Breast epithelium (tissue), 4 donors: ENCODE data around the gene GRIK1. TPM values are rescaled to one million over a fixed set of nuclear protein-coding genes. Genes with fewer than 3 reads are reported as not detected.

ENCODE experiments used
- DNase-seq, 2 donors: peaks; one replicate each; pipeline ENCODE4 v3.0.0-alpha.2; 2019; ENCODE audit warnings: low spot score in 2 of 2
- H3K27ac ChIP-seq, 2 donors: fragments of 200-600 bp; sonication (generic) in 1 of 2; one replicate each; pipeline ENCODE4 v1.5.1; 2016 to 2019; ENCODE audit warnings: mild to moderate bottlenecking in 1 of 2
- H3K27me3 ChIP-seq, 2 donors: fragments of 200-600 bp; sonication (generic) in 1 of 2; one replicate each; pipeline versions ENCODE4 v1.5.1 to v1.6.0; 2017 to 2019; ENCODE audit warnings: control low read depth in 1 of 2, mild to moderate bottlenecking in 1 of 2
- H3K36me3 ChIP-seq: fragments of 200-600 bp; one replicate; pipeline ENCODE4 v1.5.1; 2019
- H3K4me1 ChIP-seq, 2 donors: fragments of 200-600 bp; sonication (generic); one replicate each; pipeline ENCODE4 v1.5.1; 2016 to 2019; ENCODE audit warnings: control low read depth in 1 of 2
- H3K4me3 ChIP-seq, 3 donors: fragments of 200-600 bp; sonication (generic); 1 replicate in 2 of 3; 2 replicates in 1 of 3; pipeline ENCODE4 v1.5.1; 2016 to 2019; ENCODE audit warnings: mild to moderate bottlenecking in 3 of 3, moderate library complexity in 2 of 3
- H3K9me3 ChIP-seq, 2 donors: fragments of 200-600 bp; sonication (generic) in 1 of 2; one replicate each; pipeline ENCODE4 v1.5.1; 2016 to 2019; ENCODE audit warnings: control low read depth in 1 of 2
- POLR2A ChIP-seq: fragments of 450-650 bp; IDR thresholded peaks from one replicate; pipeline ENCODE4 v1.6.1; 2016; ENCODE audit warnings: antibody characterized with exemption, mild to moderate bottlenecking, moderate library complexity
- POLR2AphosphoS5 ChIP-seq, 3 donors: sonication (generic); formaldehyde crosslinking; IDR thresholded peaks; one replicate each; pipeline ENCODE4 v1.6.1; 2017; ENCODE audit warnings: antibody characterized with exemption in 3 of 3
- intact Hi-C: fragments of 100-400 bp; cut with DNase I; formaldehyde crosslinking; loops from one replicate; pipeline ENCODE4 v1.15.1; 2023; ENCODE audit warnings: low total_unique reads
- total RNA-seq, 3 donors: library from RNA; depleted of rRNA; stranded (reverse); fragments of >200 nt; gene quantifications; one replicate each; pipeline ENCODE4 v1.1.0, GENCODE V29; 2016
- TF ChIP-seq, protein P1 (sequence below), 3 donors: fragments of 450-650 bp; IDR thresholded peaks; one replicate each; pipeline ENCODE4 v1.5.1; 2016 to 2017; ENCODE audit warnings: antibody characterized with exemption in 3 of 3, mild to moderate bottlenecking in 3 of 3, moderate library complexity in 3 of 3

GRIK1 gene
- total RNA-seq, 3 donors from 2014 or later = 0.33 to 1.3 TPM; not detected in 1

DNA sequence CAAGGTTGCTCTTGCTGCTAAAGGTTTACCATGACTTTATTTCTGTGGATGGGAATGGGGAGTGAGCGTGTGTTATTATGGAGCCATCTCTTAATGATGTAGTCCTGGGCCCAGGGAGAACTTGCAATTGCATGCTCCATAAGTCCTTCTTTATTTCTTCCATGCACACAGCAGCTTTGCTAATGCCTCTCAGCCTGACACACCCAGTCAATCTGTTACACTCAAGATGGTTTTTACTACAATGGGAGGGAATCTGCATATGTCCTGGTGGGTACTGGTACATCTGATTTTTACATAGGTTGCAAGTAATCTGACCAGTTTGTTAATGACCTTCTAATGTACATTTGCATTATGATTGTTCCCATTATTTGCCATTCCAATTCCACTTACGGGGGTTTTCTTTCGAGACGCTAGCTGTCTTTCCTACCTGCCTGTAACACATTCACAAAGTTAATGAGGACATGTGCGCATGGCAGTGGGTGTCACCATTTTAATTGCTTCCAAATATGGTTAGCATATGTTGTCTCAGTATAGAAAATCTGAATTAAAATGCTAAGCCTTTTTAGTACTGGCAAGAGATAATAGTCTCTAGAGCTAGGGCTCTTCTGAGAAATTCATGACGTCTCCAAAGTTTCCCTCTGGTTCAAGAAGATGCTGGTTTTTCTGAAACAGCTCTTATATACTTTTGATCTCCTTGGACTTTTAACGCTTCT, 188.2 kb downstream of the GRIK1 start:
- Histone ChIP-seq H3K9me3 (no peaks in the 10 kb centered on the region), H3K27me3 (no peaks in the 10 kb centered on the region), H3K36me3 (no peaks in the 10 kb centered on the region), H3K4me1 (no peaks in the 10 kb centered on the region), H3K27ac (no peak overlapping the region), H3K4me3 (no peak overlapping the region)
- TF ChIP-seq POLR2AphosphoS5 (IDR thresholded peaks at IDR 0.05) (no peak), POLR2A (no peak)
- TF ChIP-seq, protein P1, sequence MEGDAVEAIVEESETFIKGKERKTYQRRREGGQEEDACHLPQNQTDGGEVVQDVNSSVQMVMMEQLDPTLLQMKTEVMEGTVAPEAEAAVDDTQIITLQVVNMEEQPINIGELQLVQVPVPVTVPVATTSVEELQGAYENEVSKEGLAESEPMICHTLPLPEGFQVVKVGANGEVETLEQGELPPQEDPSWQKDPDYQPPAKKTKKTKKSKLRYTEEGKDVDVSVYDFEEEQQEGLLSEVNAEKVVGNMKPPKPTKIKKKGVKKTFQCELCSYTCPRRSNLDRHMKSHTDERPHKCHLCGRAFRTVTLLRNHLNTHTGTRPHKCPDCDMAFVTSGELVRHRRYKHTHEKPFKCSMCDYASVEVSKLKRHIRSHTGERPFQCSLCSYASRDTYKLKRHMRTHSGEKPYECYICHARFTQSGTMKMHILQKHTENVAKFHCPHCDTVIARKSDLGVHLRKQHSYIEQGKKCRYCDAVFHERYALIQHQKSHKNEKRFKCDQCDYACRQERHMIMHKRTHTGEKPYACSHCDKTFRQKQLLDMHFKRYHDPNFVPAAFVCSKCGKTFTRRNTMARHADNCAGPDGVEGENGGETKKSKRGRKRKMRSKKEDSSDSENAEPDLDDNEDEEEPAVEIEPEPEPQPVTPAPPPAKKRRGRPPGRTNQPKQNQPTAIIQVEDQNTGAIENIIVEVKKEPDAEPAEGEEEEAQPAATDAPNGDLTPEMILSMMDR (IDR thresholded peaks at IDR 0.05) = no peak
- DNase-seq = no peak
- intact Hi-C loops = no loop called here

DNA sequence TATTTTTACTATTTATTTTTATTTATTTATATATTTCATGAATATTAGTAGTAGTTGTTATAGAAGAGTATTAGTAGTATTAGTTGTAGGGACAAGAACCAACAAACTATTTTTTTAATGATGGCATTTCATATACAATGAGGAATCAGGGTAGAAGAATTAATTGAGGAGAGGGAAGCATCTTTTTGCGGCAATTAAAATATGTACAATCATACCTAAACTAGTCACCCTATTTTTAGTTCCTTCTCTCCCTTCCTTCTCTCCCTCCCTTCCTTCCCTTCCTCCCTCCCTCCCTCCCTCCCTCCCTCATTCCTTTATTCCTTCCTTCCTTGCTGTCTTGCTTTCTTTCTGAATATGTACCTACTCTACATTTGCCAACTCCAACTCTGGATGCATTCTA, 189.8 kb downstream of the GRIK1 start:
- DNase-seq = no peak
- no peak overlapping the region for H3K27ac ChIP-seq
- no peaks in the 10 kb centered on the region for H3K4me1 ChIP-seq
- intact Hi-C loops = no loop called here
- TF ChIP-seq POLR2AphosphoS5 (IDR thresholded peaks at IDR 0.05) = no peak
- TF ChIP-seq, protein P1 (IDR thresholded peaks at IDR 0.05) = no peak
- TF ChIP-seq POLR2A = no peak
- no peaks in the 10 kb centered on the region for H3K27me3 ChIP-seq
- no peaks in the 10 kb centered on the region for H3K9me3 ChIP-seq
- H3K4me3 ChIP-seq = no peak overlapping the region
- no peaks in the 10 kb centered on the region for H3K36me3 ChIP-seq

DNA sequence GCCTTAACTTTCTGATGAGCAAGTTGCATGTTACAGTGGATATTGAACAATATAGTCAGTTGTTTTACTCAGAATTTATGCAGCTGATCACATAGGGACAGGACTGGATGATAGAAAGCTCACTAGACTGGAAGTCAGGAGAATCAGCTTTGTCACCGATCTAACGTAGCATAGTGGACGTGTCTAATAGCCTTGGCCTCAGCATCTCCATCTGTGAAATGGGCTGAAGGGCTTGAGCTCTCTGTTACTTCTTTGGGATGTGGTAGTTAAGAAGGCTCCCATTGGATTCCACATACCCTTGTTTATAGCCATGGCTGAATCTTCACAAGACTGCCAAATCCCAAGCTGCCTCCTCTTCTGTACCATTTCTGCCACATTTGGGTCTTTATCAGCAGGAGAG, 190.6 kb downstream of the GRIK1 start:
- Histone ChIP-seq H3K27ac (no peak overlapping the region), H3K36me3 (no peaks in the 10 kb centered on the region), H3K4me3 (no peak overlapping the region), H3K27me3 (no peaks in the 10 kb centered on the region), H3K9me3 (no peaks in the 10 kb centered on the region), H3K4me1 (no peaks in the 10 kb centered on the region)
- DNase-seq = no peak
- intact Hi-C loops = no loop called here
- TF ChIP-seq POLR2A = no peak
- TF ChIP-seq POLR2AphosphoS5 (IDR thresholded peaks at IDR 0.05) = no peak
- TF ChIP-seq, protein P1 (IDR thresholded peaks at IDR 0.05) = no peak

DNA sequence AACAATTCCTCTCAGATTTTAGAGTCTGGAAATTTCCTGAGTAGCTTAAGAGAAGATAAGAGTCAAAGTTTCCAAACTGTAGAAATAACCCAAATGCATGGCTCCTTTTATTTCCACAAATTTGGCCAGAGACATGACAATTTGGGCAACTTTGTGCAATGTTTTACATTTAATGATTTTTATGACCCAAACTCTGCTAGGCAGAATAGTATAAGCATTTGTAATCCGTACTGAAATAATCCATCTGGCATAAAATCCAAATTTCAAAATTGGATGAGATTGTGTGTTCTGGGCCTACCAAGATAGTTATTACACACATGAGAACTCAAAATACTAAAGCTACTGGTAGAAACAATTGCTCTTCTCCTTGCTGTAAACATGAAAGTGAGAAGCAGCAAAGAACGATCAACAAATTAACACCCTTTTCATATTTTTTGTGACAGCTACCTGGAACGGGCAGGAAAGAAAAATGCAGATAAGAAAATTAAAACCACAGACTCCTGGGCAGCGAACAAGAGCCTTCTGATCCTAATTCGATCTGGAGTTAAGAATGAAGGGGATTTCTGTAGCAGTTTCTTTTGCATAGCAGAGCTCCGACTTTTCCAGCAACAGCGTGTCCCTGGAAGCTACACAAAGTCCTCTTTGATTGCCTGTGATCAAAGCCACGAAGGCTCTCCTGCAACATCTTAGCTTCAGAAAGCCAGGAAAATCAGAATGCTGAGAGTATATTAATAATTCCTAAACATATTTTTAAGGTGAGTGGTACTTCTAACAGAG, 191.2 kb downstream of the GRIK1 start:
- no peaks in the 10 kb centered on the region for H3K27me3 ChIP-seq
- intact Hi-C loops = no loop called here
- TF ChIP-seq, protein P1 (IDR thresholded peaks at IDR 0.05) = no peak
- TF ChIP-seq POLR2A (no peak), POLR2AphosphoS5 (IDR thresholded peaks at IDR 0.05) (no peak)
- H3K27ac ChIP-seq = peak overlapping the region; percentile 13 to 20
- no peak for DNase-seq
- no peak overlapping the region for H3K4me3 ChIP-seq
- H3K36me3 ChIP-seq = no peaks in the 10 kb centered on the region
- H3K9me3 ChIP-seq = no peaks in the 10 kb centered on the region
- H3K4me1 ChIP-seq = no peaks in the 10 kb centered on the region

DNA sequence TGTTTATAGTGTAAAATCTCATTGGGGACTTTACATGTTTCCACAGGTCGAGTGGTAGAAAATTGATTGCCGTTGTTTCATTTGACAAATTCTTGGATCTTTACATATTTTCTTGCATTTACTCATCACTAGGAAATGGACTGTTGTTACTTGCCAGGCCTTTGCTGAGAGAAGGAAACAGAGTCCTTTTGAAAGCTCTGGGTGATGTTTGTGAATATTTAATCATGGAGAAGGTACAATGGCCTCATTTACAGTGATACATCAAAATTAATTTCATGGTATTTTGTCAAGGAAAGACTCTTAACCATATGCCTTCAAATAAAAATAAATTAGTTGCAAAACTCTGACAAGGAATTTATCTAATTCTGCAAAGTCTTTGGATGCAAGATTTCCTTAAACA, 198.0 kb downstream of the GRIK1 start:
- H3K27ac ChIP-seq = no peak overlapping the region
- H3K4me1 ChIP-seq = no peaks in the 10 kb centered on the region
- no peaks in the 10 kb centered on the region for H3K36me3 ChIP-seq
- intact Hi-C loops = no loop called here
- TF ChIP-seq POLR2AphosphoS5 (IDR thresholded peaks at IDR 0.05) (no peak), POLR2A (no peak)
- TF ChIP-seq, protein P1 (IDR thresholded peaks at IDR 0.05) = no peak
- no peak for DNase-seq
- H3K4me3 ChIP-seq = no peak overlapping the region
- H3K9me3 ChIP-seq = no peaks in the 10 kb centered on the region
- H3K27me3 ChIP-seq = no peaks in the 10 kb centered on the region
